Loucy (cell line): ENCODE results near the gene AKAP6.

Experiments
- H2AFZ ChIP-seq: fragments of 200-600 bp; sonication (generic); 2 replicates; pipeline ENCODE4 v1.6.0; 2016; ENCODE audit warnings: antibody characterized with exemption, mild to moderate bottlenecking, low read length, moderate library complexity
- H3F3A ChIP-seq: fragments of 200-600 bp; 2 replicates; pipeline ENCODE4 v1.6.0; 2016; ENCODE audit warnings: antibody characterized with exemption, low read depth, mild to moderate bottlenecking
- H3K27me3 ChIP-seq: fragments of 200-600 bp; sonication (generic); 2 replicates; pipeline ENCODE4 v1.6.1; 2014; ENCODE audit warnings: low read length, mild to moderate bottlenecking; ENCODE audit not compliant: insufficient read depth, poor library complexity, severe bottlenecking
- H3K36me3 ChIP-seq: fragments of 200-600 bp; sonication (generic); 2 replicates; pipeline ENCODE4 v1.6.1; 2016; ENCODE audit warnings: low read length; ENCODE audit not compliant: insufficient read depth
- H3K4me1 ChIP-seq: fragments of 200-600 bp; sonication (generic); 2 replicates; pipeline ENCODE4 v1.5.1; 2014; ENCODE audit warnings: low read length, mild to moderate bottlenecking; ENCODE audit not compliant: insufficient read depth, poor library complexity, severe bottlenecking
- H3K4me2 ChIP-seq: fragments of 200-600 bp; sonication (generic); 2 replicates; pipeline ENCODE4 v1.6.0; 2014; ENCODE audit warnings: antibody characterized with exemption, low read length, low read depth, mild to moderate bottlenecking; ENCODE audit not compliant: poor library complexity, severe bottlenecking
- H3K4me3 ChIP-seq: fragments of 200-600 bp; sonication (generic); 2 replicates; pipeline ENCODE4 v1.5.1; 2014; ENCODE audit warnings: low read length, mild to moderate bottlenecking, mixed read lengths; ENCODE audit not compliant: poor library complexity, severe bottlenecking
- H3K79me2 ChIP-seq: fragments of 200-600 bp; sonication (generic); 2 replicates; pipeline ENCODE4 v1.6.1; 2014; ENCODE audit warnings: low read length; ENCODE audit not compliant: insufficient read depth
- H3K9ac ChIP-seq: fragments of 200-600 bp; sonication (generic); 2 replicates; pipeline ENCODE4 v1.6.0; 2014; ENCODE audit warnings: mild to moderate bottlenecking, low read depth, low read length, moderate library complexity; ENCODE audit not compliant: poor library complexity, severe bottlenecking
- H3K9me2 ChIP-seq: fragments of 200-600 bp; sonication (generic); replicated peaks from 2 replicates; pipeline ENCODE4 v1.6.1; 2016; ENCODE audit warnings: low read depth, low read length, mixed read lengths
- H3K9me3 ChIP-seq: fragments of 200-600 bp; sonication (generic); 2 replicates; pipeline ENCODE4 v1.6.1; 2014; ENCODE audit warnings: mild to moderate bottlenecking, antibody characterized with exemption, low read length, low read depth; ENCODE audit not compliant: insufficient read depth
- H4K20me1 ChIP-seq: fragments of 200-600 bp; sonication (generic); 2 replicates; pipeline ENCODE4 v1.6.0; 2014; ENCODE audit warnings: antibody characterized with exemption, low read length, mild to moderate bottlenecking; ENCODE audit not compliant: insufficient read depth, poor library complexity, severe bottlenecking
- CTCF ChIP-seq: fragments of 200-600 bp; sonication (generic); conservative IDR thresholded peaks from 2 replicates; pipeline ENCODE4 v1.5.1; 2014; ENCODE audit warnings: mild to moderate bottlenecking, antibody characterized with exemption, low read length
- EZH2phosphoT487 ChIP-seq: fragments of 200-600 bp; IDR thresholded peaks from 2 replicates; pipeline ENCODE4 v1.6.1; 2018; ENCODE audit warnings: antibody characterized with exemption, mild to moderate bottlenecking, moderate library complexity, borderline replicate concordance

AKAP6 gene

GRCh38 chr14:32412532-32412931 lies 83.4 kb downstream of the AKAP6 start:
- H3K9ac ChIP-seq = no peak overlapping the region
- no peak for TF ChIP-seq EZH2phosphoT487
- no peak for TF ChIP-seq CTCF

DNA sequence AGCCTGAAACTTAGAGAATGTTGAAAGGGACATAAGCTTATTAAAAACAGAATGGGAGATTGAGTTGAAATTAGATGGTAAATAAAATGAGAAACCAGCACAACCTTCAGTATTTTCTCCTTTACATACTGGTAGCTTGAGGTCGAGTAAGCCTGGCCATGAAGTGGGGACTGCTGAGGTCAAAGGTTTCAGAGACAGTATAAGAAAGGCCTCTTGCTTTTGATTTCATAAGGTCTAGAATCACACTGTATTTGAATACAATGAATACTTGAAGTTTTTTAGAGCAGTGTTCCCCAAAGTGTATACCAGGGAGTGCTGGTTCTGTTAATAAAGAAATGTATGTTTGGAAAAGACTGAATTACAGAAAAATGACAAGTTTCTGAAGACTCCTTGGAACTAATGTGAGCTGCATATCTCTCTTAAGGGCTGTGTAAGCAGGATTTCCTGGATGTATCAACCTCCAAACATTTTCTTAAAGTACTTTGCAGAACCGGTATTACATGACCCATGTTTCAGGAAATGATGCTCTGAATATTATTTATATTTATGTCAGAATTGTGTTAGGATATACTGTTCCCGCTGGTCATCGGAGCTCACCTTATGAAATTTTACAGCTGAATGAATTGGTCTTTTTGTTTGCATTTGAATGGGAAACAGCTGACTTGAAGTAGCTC lies 85.0 kb downstream of the AKAP6 start:
- H3K79me2 ChIP-seq = no peaks in the 10 kb centered on the region
- H3K9me2 ChIP-seq = no peaks in the 10 kb centered on the region
- TF ChIP-seq CTCF (no peak), EZH2phosphoT487 (no peak)
- H3K9me3 ChIP-seq = no peaks in the 10 kb centered on the region
- H3K27me3 ChIP-seq = no peaks in the 10 kb centered on the region
- H3K9ac ChIP-seq = no peak overlapping the region
- H3K4me3 ChIP-seq = no peak overlapping the region
- H2AFZ ChIP-seq = peak overlapping the region; percentile 67
- peak overlapping the region; percentile 18 for H3K4me2 ChIP-seq
- H3K4me1 ChIP-seq = peaks cover 74% of the 10 kb centered on the region
- no peaks in the 10 kb centered on the region for H4K20me1 ChIP-seq
- no peaks in the 10 kb centered on the region for H3K36me3 ChIP-seq
- no peaks in the 10 kb centered on the region for H3F3A ChIP-seq

More at GRCh38 chr14:32412532-32412931, 83.4 kb downstream of the AKAP6 start:
- Histone ChIP-seq H3K27me3 (no peaks in the 10 kb centered on the region), H3K4me1 (peaks cover 70% of the 10 kb centered on the region), H3K9me3 (no peaks in the 10 kb centered on the region), H3K4me3 (no peak overlapping the region), H2AFZ (0 out of 2 replicates have a peak overlapping the region, but pooled peaks have one; percentile 11), H3K79me2 (no peaks in the 10 kb centered on the region), H3F3A (no peaks in the 10 kb centered on the region), H3K4me2 (peak overlapping the region; percentile 11), H3K9me2 (no peaks in the 10 kb centered on the region), H3K36me3 (no peaks in the 10 kb centered on the region), H4K20me1 (no peaks in the 10 kb centered on the region)

- Histone ChIP-seq H2AFZ (no peak overlapping the region; the same call in 1 of the 2 replicates), H3K27me3 (no peaks in the 10 kb centered on the region), H3K36me3 (no peaks in the 10 kb centered on the region), H3K79me2 (no peaks in the 10 kb centered on the region), H3K9me3 (no peaks in the 10 kb centered on the region), H3K4me2 (no peak overlapping the region), H3F3A (no peaks in the 10 kb centered on the region), H3K9me2 (no peaks in the 10 kb centered on the region), H3K4me3 (no peak overlapping the region), H4K20me1 (no peaks in the 10 kb centered on the region), H3K4me1 (peaks cover 74% of the 10 kb centered on the region), H3K9ac (no peak overlapping the region)
- TF ChIP-seq CTCF = no peak
- TF ChIP-seq EZH2phosphoT487 = no peak
Observed at GRCh38 chr14:32414808-32415255, 85.7 kb downstream of the AKAP6 start.
